Erythroblast (primary cell): Measurements from ENCODE around the gene PIK3R6.

ENCODE experiments used
- GATA1 ChIP-seq: IDR thresholded peaks from 2 replicates; pipeline ENCODE4 v1.6.1; 2011; ENCODE audit warnings: low read depth, mild to moderate bottlenecking, control low read depth, low read length, moderate library complexity
- POLR2A ChIP-seq: IDR thresholded peaks from 2 replicates; pipeline ENCODE4 v1.6.1; 2011; ENCODE audit warnings: mild to moderate bottlenecking, low read length

GRCh38 chr17:8788998-8789397, 78.5 kb downstream of the PIK3R6 start:
- TF ChIP-seq POLR2A = no peak
- TF ChIP-seq GATA1 = no peak
